Islet precursor cell (in vitro differentiated cells): ENCODE data around the gene AIFM2.
"Not testable (repeated sequence)": the region's sequence is repeated elsewhere in the genome, so short reads cannot be mapped to it uniquely, and the experiment has no call there.

Experiments used
- DNase-seq: peaks from one replicate; pipeline ENCODE4 v3.0.0-alpha.2; 2018

AIFM2 gene

DNA sequence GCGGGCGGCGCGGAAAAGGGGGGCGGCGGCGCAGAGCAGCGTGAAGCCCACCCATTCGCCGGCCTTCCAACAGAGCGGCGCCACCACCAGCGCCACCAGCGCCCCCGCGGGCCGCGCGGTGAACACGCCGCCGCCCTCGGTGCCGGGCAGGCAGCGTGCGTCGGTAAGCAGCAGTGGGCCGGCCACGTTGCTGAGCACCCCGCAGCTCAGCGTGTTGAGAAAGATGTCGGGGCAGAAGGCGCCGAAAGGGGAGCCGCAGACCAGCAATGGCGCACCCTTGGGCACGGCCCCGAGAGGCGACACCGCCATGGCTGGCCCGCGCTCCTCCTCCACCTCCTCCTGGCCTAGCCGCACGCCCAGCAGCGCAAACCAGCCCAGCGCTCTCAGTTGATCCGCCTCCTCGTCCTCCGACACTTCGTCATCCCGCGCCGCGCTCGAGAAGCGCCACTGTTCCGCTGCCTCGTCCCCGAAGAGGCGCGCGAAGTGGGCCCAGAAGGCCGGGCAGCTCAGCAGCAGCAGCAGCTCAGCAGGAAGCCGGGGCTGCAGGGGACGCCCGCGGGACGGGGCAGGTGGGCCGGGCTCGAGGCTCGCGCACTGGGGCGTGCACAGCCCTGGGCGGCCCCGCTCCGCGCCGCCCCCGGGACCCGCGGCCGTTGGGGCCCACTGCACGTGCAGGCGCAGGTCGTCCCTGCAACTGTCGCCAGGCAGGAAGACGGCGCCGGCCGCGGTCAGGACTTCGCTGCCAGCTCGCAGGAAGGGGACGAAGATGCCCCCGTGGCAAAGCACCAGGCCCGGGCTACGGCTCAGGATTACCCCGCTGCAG, 13.3 kb upstream of the AIFM2 start:
- peak; percentile 82 for DNase-seq

DNA sequence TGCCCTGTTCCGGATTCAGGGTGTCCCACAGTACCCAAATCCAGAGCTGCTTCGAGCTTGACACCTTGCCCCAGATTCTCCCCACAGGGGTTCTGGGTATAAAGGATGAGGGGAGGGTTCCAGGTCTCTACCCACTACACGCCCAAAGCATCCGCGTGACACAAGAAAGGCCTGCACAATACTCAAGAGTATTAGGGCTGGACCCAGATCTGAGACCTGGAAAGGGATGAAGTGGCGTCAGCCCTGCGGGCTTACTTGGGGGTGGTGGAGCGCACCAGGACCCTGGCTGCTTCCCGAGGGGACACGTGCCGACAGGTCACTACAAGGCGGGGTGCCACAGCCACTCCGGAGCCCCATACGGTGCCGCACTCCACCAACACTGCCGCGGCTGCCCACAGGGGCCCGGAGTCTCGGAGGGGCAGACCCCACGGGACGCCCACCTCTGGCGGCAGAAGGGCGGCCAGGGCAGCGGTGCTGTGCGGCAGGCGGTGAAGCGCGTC, 12.6 kb upstream of the AIFM2 start:
- peak; percentile 62 for DNase-seq

DNA sequence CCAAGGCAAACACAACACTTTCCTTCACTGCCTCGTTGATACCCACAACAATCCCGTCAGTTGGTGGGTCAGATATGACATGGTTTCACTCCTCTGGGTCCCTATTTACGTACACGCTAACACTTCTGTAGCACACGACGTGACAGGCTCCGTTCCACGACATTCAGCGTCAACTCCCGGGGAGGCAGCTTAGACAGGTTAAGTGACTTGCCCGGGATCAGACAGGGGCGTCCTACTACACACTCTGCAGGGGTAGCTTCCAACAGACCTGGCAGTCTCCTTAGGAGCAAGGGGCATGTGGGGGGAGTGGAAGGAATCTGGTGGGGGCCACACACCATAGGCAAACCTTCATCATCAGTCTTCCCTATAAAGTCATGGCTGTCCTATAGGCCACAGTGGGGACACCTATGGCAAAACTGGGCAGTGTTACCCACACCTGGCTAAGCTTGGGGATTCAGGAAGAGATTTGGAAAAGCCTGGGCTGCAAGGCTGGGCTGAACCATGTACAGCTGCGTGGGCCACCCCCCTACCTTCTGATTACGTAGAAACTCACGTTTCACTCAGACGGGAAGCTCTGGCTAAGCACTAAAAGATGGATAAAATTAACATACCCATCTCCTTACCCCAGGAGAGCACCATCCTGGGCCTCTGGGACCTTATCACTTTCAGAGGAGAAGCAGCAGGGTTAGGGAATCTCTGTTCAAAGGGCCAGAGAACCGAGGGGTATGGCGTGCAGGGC, 11.9 kb upstream of the AIFM2 start:
- no peak for DNase-seq

DNA sequence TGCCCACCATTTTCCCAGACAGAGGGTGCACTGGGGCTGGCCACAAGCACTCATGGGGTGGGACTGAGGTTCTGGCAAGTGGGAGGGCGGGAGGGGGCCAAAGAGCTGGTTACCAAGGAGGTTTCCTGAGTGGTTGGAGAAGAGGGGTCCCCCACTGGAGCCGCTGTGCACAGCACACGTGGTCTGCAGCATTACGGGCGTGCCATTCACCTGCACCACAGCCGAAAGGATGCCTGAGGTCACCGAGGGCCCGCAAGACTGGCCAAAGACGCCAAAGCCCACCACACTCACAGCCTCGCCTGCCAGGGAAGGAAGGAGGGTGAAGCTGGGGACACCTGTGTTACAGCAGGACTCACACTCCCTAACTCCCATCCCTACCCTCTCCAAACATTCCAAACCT, 9.9 kb upstream of the AIFM2 start:
- no peak for DNase-seq

DNA sequence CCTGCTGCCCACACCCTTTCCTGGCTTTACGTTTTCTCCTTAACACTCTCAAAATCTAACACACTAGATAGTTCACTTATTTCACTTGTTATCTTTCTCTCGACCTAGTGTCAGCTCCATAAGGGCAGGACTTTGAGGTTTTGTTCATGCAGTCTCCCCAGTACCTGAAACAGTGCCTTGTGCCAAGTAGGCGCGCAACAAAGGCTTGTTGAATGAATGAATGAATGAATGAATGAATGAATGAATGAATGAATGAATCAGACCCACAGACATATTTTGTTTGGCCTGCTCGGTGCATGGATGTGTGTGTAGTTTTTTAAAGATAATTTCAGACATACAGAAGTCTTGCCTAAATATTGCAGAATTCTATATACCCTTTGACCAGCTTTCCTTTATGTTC, 7.7 kb upstream of the AIFM2 start:
- no peak for DNase-seq

DNA sequence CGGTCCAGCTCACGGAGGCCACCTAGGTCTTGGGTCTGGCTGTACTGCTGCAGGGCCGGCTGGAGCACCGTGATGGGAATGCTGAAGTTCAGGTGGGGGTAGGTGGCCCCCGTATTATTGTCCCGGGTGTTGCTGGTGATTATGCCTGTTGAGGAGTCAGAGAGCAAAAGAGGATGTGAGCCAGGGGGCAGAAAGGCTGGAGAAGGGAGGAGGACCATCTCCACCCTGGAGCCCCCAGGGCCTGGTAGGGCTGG, 7.3 kb upstream of the AIFM2 start:
- no peak for DNase-seq

DNA sequence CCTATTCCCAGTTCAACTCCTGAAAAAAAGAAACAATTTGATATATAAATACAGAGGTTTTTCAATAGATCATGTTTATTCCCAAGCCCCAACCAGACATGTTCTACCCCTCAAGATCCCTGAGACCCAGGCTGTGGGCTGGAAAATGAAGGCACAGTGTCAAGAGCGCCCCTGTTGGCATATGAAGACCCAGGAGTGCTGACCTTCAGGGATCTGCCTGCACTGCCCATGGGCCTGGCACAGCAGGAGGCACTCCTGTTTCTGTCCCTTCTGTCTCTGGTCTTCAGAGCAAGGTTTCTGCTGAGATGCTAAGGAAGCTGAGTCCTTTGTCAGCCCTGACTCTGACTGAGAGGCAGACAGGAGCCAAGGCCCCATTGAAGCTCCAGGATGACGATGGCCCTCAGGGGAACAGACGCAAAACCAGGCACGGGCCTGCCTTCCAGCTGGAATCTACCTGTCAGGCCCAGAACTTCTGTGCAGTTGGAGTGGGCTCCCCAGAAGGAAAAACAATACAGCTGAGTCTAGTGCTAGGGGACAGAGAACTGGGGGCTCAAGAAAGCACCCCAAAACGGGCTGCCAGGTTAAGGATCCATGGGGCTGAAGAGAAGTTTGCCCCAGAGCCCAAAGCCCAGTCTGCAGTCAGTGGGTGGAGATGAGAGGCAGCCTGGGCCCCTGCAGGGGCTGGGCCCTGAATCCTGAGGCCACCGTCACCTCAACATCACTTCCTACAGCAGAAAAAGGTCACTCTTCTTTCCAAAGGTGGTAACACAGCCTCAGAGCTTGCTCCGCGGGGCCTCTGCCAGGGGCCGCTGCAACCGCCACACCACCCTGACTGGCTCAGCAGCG, 6.7 kb upstream of the AIFM2 start:
- no peak for DNase-seq

DNA sequence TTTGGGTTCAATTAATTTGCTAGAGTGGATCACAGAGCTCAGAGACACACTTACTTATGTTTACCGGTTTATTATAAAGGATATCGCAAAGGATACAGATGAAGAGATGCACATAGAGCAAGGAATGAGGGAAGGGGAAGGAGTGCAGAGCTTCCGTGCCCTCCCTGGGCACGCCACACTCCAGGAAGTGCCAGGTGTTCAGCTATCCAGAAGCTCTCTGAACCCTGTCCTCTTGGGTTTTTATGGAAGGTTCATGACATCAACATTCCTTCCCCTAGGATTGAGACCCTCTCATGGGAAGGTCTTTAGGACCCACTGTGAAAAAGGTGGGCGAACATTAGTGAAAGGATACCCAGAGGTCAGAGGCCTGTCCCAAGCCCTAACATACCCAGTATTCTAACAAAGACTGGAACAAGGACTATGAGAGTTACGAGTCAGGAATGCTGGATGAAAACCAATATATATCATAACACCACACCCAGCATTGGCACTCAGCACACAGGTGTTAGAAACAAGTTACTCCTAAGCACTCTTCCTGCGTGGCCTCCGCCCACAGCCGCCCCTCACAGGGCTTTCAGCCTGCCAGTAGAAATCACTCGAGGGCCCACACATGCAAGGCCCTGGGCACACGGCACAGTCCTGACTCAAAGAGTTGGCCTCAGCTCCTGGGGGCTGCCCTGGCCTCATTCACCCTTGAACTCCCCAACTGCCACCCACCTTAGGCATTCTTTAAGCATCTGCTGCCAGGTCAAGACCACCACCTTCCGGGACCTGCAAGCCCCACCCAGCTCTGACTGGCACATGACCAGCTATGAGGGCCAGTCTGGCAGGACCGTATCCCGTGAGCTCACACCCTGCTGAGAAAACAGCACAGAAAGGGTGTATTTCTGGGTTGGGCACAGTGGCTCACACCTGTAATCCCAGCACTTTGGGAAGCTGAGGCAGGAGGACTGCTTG, 5.6 kb upstream of the AIFM2 start:
- peak; percentile 24 for DNase-seq

DNA sequence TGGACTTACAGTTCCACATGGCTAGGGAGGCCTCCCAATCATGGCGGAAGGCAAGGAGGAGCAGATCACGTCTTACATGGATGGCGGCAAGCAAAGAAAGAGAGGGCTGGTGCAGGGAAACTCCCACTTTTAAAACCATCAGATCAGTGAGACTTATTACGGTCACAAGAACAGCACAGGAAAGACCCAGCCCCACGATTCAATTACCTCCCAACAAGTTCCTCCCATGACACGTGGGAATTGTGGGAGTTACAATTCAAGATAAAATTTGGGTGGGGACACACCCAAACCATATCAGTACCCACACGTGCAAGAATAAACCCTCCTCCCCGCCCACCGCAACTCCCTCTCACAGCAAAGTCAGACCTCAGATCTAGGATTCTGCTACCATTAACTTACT, 4.5 kb upstream of the AIFM2 start:
- DNase-seq = peak; percentile 20

DNA sequence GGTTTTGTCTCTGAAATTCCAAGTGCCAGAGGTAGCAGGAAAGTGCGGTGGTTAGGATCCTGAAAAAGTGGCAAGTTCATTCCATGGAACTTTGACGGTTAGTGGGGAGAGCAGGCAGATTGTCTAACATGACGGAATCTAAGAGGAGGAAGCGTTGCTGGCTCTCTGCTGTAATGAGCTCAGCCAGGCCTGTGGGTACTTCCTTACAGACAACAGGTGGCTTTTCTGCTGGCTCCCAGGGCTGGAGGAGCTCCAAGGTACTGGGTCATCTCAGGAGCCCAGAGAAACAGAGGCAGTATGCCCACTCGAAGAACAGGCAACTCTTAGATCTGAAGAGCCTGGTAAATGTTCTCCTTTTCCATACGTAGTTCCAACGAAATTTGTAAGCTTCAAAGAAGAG, 3.1 kb upstream of the AIFM2 start:
- peak; percentile 23 for DNase-seq

DNA sequence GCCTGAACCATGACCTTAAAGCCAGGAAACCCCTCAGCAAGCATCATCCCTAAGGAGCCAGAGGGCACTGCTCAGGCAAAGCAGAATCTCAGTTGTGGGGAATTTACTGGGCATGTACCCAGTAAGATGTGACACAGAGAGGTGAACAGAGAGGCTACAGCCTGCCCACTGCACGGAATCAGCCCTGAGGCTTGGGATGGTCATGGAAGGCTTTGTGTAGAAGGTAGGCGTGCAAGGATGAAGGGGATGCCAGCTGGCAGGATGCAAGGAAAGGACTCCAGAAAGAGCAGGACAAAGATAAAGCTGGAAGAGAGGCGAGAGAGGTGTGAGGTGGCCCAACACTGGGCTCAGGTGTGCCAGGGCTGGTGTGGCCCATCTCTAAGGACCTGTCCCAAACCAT, 2.4 kb upstream of the AIFM2 start:
- DNase-seq = peak; percentile 24

DNA sequence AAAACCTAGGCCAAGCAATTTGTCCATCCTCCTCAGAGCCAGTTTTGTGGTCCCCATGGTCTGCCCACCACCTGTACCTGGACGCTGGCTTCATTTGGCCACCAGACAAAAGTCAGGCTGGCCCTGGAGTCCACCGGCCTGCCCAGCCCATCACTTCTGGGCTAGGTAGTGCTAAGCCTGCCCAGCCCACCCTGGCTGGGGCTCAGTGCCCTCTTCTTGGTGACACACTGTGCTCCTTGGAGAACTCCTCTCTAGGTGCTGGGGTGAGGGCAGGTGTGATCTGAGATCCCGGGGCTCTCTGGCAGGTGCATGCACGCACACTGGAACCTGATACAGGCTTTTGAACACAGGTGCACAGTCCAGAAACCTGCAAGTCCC, 1.1 kb downstream of the AIFM2 start:
- no peak for DNase-seq

DNA sequence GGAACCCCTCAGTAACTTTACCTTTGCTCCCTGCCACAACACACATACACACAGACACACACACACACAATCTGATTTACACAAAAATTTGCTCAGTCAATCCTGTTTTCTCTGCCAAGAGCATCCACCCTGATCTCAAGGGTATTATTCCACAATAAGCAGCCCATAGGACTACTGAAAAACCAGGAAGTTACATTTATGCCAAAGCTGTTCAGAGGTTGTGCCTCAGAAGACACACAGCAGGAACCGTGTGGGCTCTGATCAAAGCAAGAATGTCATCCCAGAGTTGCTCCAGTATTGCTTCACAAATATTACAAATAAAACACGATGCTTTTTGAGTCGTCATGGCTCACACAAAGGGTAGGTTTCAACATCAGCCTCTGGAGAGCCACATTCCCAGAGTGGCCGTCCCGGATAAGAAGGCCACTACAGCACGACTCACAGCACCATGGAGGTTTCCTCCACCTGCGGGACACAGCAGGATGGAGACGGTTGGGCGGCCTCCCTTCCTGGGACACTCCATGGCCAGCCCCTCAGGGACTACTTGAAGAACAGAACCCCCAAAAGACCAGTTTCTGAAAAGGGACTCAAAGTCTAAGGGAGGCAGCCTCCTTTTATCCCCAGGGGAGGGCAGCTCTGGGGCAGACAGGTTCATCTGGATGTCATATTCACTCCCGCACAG, 1.6 kb downstream of the AIFM2 start:
- DNase-seq = no peak

DNA sequence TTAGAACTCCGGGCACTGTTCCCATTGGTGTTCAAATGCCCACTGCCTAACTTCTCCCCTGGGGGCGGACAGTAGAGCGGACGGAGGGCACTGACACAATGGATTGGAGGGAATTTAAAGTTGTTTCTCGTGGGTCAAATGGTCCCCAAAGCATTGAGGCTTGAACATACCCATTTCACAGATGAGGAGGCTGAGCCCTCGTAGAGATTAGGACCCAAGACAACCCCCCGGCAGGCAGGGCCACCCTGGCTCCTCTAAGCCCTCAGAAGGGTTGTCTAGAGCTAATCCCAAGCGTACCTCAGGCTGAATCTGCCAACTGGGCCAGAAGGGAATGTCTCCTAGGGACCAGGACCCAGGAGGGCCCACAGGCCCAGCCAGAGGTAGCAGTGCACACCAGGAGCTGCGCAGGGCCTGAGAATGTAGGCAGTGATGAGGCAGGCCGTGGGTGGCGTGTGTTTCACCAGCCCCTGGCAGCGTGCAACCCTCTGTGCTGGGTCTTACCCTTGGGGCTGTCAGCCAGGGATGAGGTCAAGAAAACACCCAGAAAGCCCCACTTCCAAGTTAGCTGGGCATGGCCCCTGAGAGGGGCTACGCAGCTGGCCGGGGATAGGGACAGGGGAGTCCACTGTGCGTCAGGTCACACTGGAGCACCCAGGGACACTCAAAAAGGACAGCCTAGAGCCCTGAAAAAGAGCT, 5.8 kb downstream of the AIFM2 start:
- no peak for DNase-seq

DNA sequence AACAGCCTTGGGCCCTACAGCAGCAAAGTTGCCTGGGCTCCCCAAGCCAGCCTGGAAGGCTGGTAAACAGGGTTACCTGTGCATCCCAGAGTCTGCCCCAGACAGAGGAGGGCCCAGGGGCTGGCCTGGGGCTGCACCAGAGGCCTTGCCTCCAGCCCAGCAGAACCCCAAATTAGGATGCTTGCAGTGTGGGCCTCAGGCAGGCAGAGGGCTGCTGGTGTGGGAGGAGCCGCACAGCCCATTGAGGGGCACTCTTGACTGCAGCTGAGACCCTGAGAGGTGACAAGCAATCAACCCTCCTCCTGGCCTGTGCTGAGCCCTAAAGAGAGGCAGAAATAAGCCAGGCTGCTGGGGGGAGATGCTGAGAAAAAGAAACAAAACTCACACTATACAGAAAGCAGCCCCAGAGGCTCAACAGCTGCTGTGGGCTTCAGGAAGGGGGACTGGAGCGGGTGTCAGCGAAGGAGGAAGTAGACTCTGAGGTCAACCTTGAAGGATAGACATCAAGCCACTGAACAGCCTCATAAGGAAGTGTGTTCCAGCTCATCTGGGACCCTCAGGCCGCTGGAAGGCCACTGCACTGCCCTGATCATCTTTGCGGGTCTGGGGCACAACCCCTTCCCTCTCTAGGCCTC, 6.6 kb downstream of the AIFM2 start:
- DNase-seq = no peak

DNA sequence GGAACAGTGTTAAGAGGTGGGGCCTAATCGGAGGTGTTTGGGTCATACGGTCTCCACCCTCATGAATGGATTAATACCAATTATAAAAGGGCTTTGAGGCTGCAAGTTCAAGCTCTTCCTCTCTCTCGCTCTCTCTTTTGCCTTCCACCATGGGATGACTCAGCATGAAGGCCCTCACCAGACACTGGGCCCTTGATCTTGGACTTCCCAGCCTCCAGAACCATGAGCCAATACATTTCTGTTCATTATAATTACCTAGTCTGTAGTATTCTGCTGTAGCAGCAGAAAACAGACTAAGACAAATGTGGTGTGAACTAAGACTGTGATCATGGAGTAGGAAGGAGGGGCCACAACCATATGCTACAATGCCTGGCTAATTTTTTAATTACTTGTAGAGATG, 7.7 kb downstream of the AIFM2 start:
- no peak for DNase-seq

DNA sequence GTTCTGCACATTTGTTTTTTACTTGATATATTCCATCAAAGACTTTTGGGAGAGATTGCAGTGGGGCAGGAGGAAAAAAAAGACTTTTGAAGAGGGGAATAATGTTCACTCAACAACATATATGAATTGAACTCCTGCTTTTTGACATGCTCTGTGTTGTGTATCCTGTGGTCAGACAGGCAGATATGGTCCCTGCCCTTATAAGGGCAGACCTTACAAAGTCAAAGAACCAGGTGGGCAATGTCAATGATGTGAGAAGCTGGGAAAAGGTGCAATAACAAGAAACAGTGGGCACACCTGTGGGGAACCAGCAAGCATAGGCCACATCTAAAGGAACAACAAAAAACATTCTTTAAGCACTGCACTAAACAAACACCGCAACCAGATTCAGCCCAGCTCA, 8.2 kb downstream of the AIFM2 start:
- no peak for DNase-seq

DNA sequence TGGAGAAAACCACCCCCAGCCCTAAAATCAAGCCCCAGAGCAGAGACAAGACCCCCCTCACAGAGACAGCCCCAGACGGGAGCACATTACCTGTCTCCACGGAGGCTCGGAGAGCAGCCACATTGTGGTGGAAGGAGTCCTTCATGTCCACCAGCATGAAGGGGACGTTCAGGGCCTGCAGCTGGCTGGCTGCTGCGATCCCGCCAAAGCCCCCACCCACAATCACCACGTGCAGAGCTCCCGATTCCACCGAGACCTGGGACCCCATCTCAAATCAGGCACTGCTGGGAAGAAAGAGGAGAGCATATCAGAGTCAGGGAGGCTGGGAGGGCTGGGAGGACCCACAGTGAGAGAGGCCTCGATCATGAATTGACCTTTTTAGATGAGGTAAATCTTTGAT, 8.8 kb downstream of the AIFM2 start:
- DNase-seq = no peak

DNA sequence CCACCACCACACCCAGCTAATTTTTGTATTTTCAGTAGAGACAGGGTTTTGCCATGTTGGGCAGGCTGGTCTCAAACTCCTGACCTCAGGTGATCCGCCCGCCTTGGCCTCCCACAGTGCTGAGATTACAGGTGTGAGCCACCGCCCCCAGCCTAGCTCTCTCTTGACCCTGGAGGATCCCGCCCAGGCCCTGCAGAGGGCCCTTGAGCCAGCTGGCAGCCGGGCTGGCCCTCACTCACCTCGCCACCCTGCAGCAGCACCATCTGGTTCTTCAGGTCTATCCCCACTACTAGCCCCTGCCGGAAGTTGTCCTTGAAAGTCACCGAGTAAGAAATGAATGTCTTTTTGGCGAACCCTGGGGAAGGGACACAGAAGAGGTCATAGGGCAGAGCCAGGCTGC, 9.5 kb downstream of the AIFM2 start:
- DNase-seq = not testable (repeated sequence)

DNA sequence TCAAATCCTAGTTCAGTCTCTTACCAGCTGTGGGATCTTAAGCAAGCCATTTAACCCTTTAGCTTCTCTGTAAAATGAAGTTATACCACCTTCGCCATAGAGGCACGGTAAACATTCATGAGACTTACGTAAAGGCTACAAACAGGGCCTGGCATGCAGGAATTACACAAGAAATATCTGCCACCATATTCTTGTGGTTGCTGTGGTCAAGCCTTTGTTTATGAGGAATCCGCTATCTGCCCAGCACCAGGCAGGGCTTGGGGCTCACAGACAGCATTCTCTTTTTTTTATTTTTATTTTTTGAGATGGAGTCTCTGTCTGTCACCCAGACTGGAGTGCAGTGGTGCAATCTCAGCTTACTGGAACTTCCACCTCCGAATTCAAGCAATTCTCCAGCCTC, 9.9 kb downstream of the AIFM2 start:
- no peak for DNase-seq
